Measurements from ENCODE around the gene CARD16. TPM values are rescaled to one million over a fixed set of nuclear protein-coding genes. Genes with fewer than 3 reads are reported as not detected.

CARD16 gene
- total and polyA plus RNA-seq, 2 donors (not counting 1 experiment from before 2014, with no cell fraction given) = 25.0 to 30.1 TPM

- Histone ChIP-seq H3K9ac (ENCODE audit: low read length) (no peak overlapping the region), H3K27me3 (replicated peaks in 1 of 4; ENCODE audit: control extremely low read depth in 1 of 4, control insufficient read depth in 3 of 4, insufficient read depth in 4 of 4, low read length in 3 of 4) (no peaks in the 10 kb centered on the region), H3K4me3 (ENCODE audit: control extremely low read depth in 1 of 5, extremely low read depth in 1 of 5, insufficient read depth in 1 of 5, low read depth in 2 of 5, low read length in 4 of 5) (no peak overlapping the region), H3K4me1 (ENCODE audit: control insufficient read depth in 2 of 2, insufficient read depth in 2 of 2, low read length in 2 of 2) (no peaks in the 10 kb centered on the region), H4K20me1 (ENCODE audit: control insufficient read depth, insufficient read depth, low read length, poor library complexity, severe bottlenecking) (no peaks in the 10 kb centered on the region), H2AFZ (ENCODE audit: insufficient read depth, low read depth, low read length, poor library complexity, severe bottlenecking) (no peak overlapping the region), H3K4me2 (replicated peaks; ENCODE audit: low read depth, low read length, poor library complexity, severe bottlenecking) (no peak overlapping the region), H3K9me3 (ENCODE audit: control extremely low read depth in 1 of 3, control insufficient read depth in 2 of 3, insufficient read depth in 1 of 3, low read length in 2 of 3) (no peaks in the 10 kb centered on the region), H3K27ac (ENCODE audit: low read length in 2 of 2) (no peak overlapping the region), H3K36me3 (replicated peaks in 1 of 2; ENCODE audit: control extremely low read depth in 1 of 2, control insufficient read depth in 1 of 2, extremely low read depth in 1 of 2, insufficient read depth in 2 of 2, low read length in 1 of 2) (no peaks in the 10 kb centered on the region), H3K79me2 (ENCODE audit: control insufficient read depth, insufficient read depth, low read length) (no peaks in the 10 kb centered on the region)
- POLR2A ChIA-PET = no interaction called here
- CTCF ChIA-PET = no interaction called here
- intact Hi-C loops (cut with micrococcal nuclease) = no loop called here
- WGBS (ENCODE audit: insufficient coverage) = no CpG with 5 or more reads among the region's 3 CpGs
- H3K27me3 Mint-ChIP-seq = no peaks in the 10 kb centered on the region
- H3K4me1 Mint-ChIP-seq = peaks cover 5% of the 10 kb centered on the region
- ATAC-seq (ENCODE audit: low read depth) (no peak), DNase-seq (no peak)
- H3K27ac Mint-ChIP-seq = no peak overlapping the region
- no peak for TF ChIP-seq EZH2 (IDR thresholded peaks at IDR 0.05; ENCODE audit: borderline replicate concordance, insufficient read depth, low read depth, low read length, poor library complexity, severe bottlenecking)
- TF ChIP-seq CTCF (IDR thresholded peaks at IDR 0.05) = no peak
- no peak overlapping the region for H3K4me3 Mint-ChIP-seq
- no peaks in the 10 kb centered on the region for H3K9me3 Mint-ChIP-seq (ENCODE audit: insufficient read depth)
These were observed 41.1 kb downstream of the CARD16 start for GRCh38 chr11:105004021-105004420.

- Histone ChIP-seq H3K36me3 (replicated peaks in 1 of 2; ENCODE audit: control extremely low read depth in 1 of 2, control insufficient read depth in 1 of 2, extremely low read depth in 1 of 2, insufficient read depth in 2 of 2, low read length in 1 of 2) (no peaks in the 10 kb centered on the region), H3K4me2 (replicated peaks; ENCODE audit: low read depth, low read length, poor library complexity, severe bottlenecking) (no peak overlapping the region), H3K9ac (ENCODE audit: low read length) (no peak overlapping the region), H3K27me3 (replicated peaks in 1 of 4; ENCODE audit: control extremely low read depth in 1 of 4, control insufficient read depth in 3 of 4, insufficient read depth in 4 of 4, low read length in 3 of 4) (no peaks in the 10 kb centered on the region), H3K4me3 (ENCODE audit: control extremely low read depth in 1 of 5, extremely low read depth in 1 of 5, insufficient read depth in 1 of 5, low read depth in 2 of 5, low read length in 4 of 5) (no peak overlapping the region), H2AFZ (ENCODE audit: insufficient read depth, low read depth, low read length, poor library complexity, severe bottlenecking) (no peak overlapping the region), H3K27ac (ENCODE audit: low read length in 2 of 2) (no peak overlapping the region), H4K20me1 (ENCODE audit: control insufficient read depth, insufficient read depth, low read length, poor library complexity, severe bottlenecking) (no peaks in the 10 kb centered on the region), H3K79me2 (ENCODE audit: control insufficient read depth, insufficient read depth, low read length) (no peaks in the 10 kb centered on the region), H3K4me1 (ENCODE audit: control insufficient read depth in 2 of 2, insufficient read depth in 2 of 2, low read length in 2 of 2) (no peaks in the 10 kb centered on the region), H3K9me3 (ENCODE audit: control extremely low read depth in 1 of 3, control insufficient read depth in 2 of 3, insufficient read depth in 1 of 3, low read length in 2 of 3) (no peaks in the 10 kb centered on the region)
- H3K27ac Mint-ChIP-seq = no peak overlapping the region
- DNase-seq (no peak), ATAC-seq (ENCODE audit: low read depth) (no peak)
- no peaks in the 10 kb centered on the region for H3K27me3 Mint-ChIP-seq
- POLR2A ChIA-PET = no interaction called here
- no peak overlapping the region for H3K4me3 Mint-ChIP-seq
- TF ChIP-seq EZH2 (IDR thresholded peaks at IDR 0.05; ENCODE audit: borderline replicate concordance, insufficient read depth, low read depth, low read length, poor library complexity, severe bottlenecking) (no peak), CTCF (IDR thresholded peaks at IDR 0.05) (no peak)
- CTCF ChIA-PET = interaction anchor here (1.2 kb wide), 1 partner anchor 56 kb away, joined by 4 read pairs; no protein-coding TSS in a partner anchor
- H3K9me3 Mint-ChIP-seq (ENCODE audit: insufficient read depth) = no peaks in the 10 kb centered on the region
- no CpG with 5 or more reads among the region's 2 CpGs for WGBS (ENCODE audit: insufficient coverage)
- peaks cover 5% of the 10 kb centered on the region for H3K4me1 Mint-ChIP-seq
- intact Hi-C loops (cut with micrococcal nuclease) = no loop called here
These were observed 42.0 kb downstream of the CARD16 start for GRCh38 chr11:105003151-105003550.

All from B cell (primary cell).